ENCODE measurements around the gene PAPLN.
"Not testable (repeated sequence)": the region's sequence is repeated elsewhere in the genome, so short reads cannot be mapped to it uniquely, and the experiment has no call there.

The PAPLN gene

DNA sequence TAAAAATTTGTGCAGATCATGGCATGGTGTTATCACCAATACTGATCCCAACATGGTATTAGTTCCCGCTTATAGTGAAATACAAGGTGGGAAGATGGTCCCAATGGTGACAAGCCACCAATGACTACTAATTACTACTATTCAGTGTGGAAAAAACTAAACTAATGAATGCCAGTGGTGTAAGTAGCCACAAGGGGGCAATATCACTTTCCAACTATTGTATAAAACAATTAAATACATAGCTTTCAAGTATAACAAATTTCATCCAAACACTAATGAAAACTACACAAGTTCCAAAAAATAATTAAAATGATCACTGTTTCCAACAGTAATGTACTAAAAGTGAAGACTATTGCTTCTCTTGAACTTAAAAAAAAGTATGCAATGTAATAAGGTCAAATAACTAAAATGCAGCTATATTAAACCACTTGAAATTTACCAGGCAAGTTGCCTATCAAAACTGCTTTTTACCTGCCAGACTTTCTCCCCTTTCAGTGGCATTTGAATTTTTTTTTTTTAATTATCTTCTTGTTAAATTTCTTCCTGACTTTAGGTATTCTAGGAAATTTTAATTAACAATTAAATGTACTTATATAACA lies 58.0 kb downstream of the PAPLN start:
- Histone ChIP-seq H3K9me3 (no peaks in the 10 kb centered on the region), H3K4me3 (ENCODE audit: low read depth in 1 of 2, low read length in 1 of 2) (no peak overlapping the region), H3K4me1 (ENCODE audit: control insufficient read depth in 1 of 2, insufficient read depth in 1 of 2, low read depth in 1 of 2, low read length in 1 of 2) (no peaks in the 10 kb centered on the region), H3K27ac (no peak overlapping the region), H3K36me3 (peaks cover 89% of the 10 kb centered on the region), H3K27me3 (no peaks in the 10 kb centered on the region)
- TF ChIP-seq, protein P1, sequence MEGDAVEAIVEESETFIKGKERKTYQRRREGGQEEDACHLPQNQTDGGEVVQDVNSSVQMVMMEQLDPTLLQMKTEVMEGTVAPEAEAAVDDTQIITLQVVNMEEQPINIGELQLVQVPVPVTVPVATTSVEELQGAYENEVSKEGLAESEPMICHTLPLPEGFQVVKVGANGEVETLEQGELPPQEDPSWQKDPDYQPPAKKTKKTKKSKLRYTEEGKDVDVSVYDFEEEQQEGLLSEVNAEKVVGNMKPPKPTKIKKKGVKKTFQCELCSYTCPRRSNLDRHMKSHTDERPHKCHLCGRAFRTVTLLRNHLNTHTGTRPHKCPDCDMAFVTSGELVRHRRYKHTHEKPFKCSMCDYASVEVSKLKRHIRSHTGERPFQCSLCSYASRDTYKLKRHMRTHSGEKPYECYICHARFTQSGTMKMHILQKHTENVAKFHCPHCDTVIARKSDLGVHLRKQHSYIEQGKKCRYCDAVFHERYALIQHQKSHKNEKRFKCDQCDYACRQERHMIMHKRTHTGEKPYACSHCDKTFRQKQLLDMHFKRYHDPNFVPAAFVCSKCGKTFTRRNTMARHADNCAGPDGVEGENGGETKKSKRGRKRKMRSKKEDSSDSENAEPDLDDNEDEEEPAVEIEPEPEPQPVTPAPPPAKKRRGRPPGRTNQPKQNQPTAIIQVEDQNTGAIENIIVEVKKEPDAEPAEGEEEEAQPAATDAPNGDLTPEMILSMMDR (IDR thresholded peaks at IDR 0.05) = no peak

DNA sequence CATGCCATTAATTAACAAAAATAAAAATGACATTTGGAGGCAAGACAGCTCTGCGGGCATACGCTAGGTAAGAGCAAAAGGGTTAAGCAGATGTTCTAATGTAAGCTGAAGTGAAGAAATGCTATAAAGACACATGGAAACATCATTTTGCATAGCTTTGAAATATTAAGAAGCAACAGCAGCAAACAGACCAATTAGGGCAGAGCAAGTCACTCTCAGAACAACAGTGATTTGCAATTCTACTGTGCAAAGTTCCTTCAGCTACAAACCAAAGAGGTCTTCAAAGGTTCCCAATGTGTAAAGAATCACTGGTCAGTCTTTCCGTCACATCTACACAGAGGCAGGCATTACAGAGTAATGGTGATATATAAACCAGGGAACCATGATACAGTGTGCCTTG lies 68.2 kb downstream of the PAPLN start:
- Histone ChIP-seq H3K27ac (no peak overlapping the region), H3K27me3 (no peaks in the 10 kb centered on the region), H3K36me3 (peaks cover 17% of the 10 kb centered on the region), H3K9me3 (no peaks in the 10 kb centered on the region), H3K4me1 (ENCODE audit: control insufficient read depth in 1 of 2, insufficient read depth in 1 of 2, low read depth in 1 of 2, low read length in 1 of 2) (peaks cover 5 to 7% of the 10 kb centered on the region in 2 experiments), H3K4me3 (ENCODE audit: low read depth in 1 of 2, low read length in 1 of 2) (no peak overlapping the region)
- TF ChIP-seq, protein P1 (IDR thresholded peaks at IDR 0.05) = no peak

DNA sequence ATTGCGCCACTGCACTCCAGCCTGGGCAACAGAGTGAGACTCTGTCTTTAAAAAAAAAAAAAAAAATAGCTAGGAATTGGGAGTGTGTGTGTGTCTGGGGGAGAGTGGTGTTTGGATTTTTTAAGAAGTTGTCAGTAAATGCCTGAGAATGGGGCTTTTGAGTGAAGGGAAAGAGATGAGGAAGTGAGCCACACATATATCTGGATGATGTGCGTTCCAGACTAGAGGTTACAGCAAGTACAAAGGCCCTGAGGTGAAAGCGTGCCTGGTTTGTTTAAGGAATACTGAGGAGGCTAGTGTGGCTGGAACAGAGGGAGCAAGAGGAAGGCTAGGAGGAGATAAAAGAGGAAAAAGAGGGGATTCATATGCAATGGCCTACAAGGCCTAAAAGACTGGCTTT lies 70.0 kb downstream of the PAPLN start:
- no peaks in the 10 kb centered on the region for H3K27me3 ChIP-seq
- peaks cover 9% of the 10 kb centered on the region for H3K36me3 ChIP-seq
- no peaks in the 10 kb centered on the region for H3K9me3 ChIP-seq
- H3K4me3 ChIP-seq (ENCODE audit: low read depth in 1 of 2, low read length in 1 of 2) = no peak overlapping the region
- TF ChIP-seq, protein P1 (IDR thresholded peaks at IDR 0.05) = no peak
- H3K27ac ChIP-seq = no peak overlapping the region
- H3K4me1 ChIP-seq (ENCODE audit: control insufficient read depth in 1 of 2, insufficient read depth in 1 of 2, low read depth in 1 of 2, low read length in 1 of 2) = peaks cover 23 to 24% of the 10 kb centered on the region in 2 experiments

DNA sequence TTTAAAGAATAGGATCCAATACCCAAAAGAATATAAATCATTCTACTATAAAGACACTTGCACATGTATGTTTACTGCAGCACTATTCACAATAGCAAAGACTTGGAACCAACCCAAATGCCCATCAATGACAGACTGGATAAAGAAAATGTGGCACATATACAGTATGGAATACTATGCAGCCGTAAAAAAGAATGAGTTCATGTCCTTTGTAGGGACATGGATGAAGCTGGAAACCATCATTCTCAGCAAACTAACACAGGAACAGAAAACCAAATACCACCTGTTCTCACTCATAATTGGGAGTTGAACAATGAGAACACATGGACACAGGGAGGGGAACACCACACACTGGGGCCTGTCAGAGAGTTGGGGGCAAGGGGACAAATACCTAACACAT lies 71.9 kb downstream of the PAPLN start:
- not testable (repeated sequence) for H3K9me3 ChIP-seq; H3K27ac ChIP-seq; H3K27me3 ChIP-seq; H3K4me3 ChIP-seq (ENCODE audit: low read depth in 1 of 2, low read length in 1 of 2); H3K36me3 ChIP-seq
- peaks cover 23 to 26% of the 10 kb centered on the region in 2 experiments for H3K4me1 ChIP-seq (ENCODE audit: control insufficient read depth in 1 of 2, insufficient read depth in 1 of 2, low read depth in 1 of 2, low read length in 1 of 2)

DNA sequence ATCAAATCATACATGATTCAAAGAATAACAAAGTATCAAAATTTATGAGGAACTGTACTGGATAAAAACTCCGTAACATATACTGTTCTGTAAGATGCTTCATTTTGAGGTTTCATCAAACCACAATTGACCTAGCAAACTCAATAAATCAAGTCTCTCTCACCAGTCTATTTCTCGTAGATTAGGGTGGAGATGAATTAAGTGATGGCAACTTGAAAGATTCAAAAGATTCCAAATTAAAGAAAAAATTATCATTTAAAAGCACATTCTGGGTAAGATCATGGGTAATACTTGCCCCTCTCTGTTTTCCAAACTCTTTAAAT lies 74.4 kb downstream of the PAPLN start:
- Histone ChIP-seq H3K27me3 (no peaks in the 10 kb centered on the region), H3K9me3 (no peaks in the 10 kb centered on the region), H3K36me3 (peaks cover 20% of the 10 kb centered on the region), H3K4me1 (ENCODE audit: control insufficient read depth in 1 of 2, insufficient read depth in 1 of 2, low read depth in 1 of 2, low read length in 1 of 2) (peaks cover 23 to 26% of the 10 kb centered on the region in 2 experiments), H3K4me3 (ENCODE audit: low read depth in 1 of 2, low read length in 1 of 2) (peak overlapping the region in 1 of 2 experiments; percentile 6), H3K27ac (peak overlapping the region; percentile 66)
- TF ChIP-seq, protein P1 (IDR thresholded peaks at IDR 0.05) = no peak

DNA sequence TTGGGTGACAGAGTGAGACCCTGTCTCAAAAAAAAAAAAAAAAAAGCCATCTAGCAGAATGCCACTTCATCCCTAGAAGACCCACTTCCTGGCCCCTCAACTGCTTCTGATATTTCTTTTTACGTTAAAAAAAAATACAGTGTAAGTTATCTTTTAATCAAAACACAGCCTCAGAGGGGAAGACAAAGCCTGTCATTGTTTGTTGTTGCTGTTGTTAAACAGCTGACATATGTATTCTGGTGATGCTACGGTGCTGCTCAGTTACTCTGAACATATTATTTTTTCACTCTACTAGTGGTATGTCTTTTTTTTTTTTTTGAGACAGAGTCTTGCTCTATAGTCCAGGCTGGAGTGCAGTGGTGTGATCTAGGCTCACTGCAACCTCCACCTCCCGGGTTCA lies 75.4 kb downstream of the PAPLN start:
- Histone ChIP-seq H3K36me3 (peaks cover 20% of the 10 kb centered on the region), H3K9me3 (no peaks in the 10 kb centered on the region), H3K27me3 (no peaks in the 10 kb centered on the region)

More for the DNA sequence above, 75.4 kb downstream of the PAPLN start:
- TF ChIP-seq, protein P1 (IDR thresholded peaks at IDR 0.05) = no peak
- peaks cover 23 to 26% of the 10 kb centered on the region in 2 experiments for H3K4me1 ChIP-seq (ENCODE audit: control insufficient read depth in 1 of 2, insufficient read depth in 1 of 2, low read depth in 1 of 2, low read length in 1 of 2)
- no peak overlapping the region for H3K4me3 ChIP-seq (ENCODE audit: low read depth in 1 of 2, low read length in 1 of 2)
- no peak overlapping the region for H3K27ac ChIP-seq
